Measurements from ENCODE around the gene COX7A1. TPM values are rescaled to one million over a fixed set of nuclear protein-coding genes. Genes with fewer than 3 reads are reported as not detected.
"Not testable (repeated sequence)": the region's sequence is repeated elsewhere in the genome, so short reads cannot be mapped to it uniquely, and the experiment has no call there.

Gene COX7A1
- total RNA-seq, 1 experiment from 2014 or later: not detected

DNA sequence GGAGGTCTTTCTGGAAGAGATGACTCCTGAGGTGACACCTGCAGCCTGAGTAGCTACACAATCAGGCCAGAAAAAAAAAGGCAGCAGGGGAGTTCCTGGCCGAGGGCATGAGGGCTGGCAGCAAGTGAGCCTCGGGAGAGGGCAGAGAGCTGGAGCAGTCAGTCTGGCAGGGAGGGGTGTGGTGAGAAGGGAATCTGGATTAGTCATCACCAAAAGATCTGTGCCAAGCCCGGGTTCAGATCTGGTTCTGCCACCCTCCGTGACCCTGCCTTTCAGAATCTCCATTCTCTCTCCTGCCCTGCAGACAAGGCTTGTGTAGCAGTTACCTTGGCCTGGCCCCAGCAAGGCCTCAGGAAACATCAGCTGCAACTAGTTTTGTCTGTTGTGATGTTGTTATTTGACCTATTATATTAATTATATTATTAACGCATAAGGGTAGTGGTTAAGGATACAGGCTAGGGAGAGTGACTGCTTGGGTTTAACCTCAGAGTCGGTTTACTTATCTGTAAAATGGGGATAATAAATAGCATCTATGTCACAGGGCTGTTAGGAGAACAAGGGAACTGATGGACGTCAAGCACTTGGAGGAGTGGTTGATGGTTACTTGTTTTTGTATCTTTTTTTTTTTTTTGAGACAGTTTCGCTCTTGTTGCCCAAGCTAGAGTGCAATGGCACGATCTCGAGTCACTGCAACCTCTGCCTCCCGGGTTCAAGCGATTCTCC is 15.1 kb downstream of the COX7A1 start:
- Histone ChIP-seq H3K9ac (ENCODE audit: extremely low read depth, insufficient read length, low read length) (no peak overlapping the region), H4K5ac (ENCODE audit: insufficient read length, low read depth, low read length) (no peak overlapping the region), H2BK20ac (ENCODE audit: low read depth, low read length, poor library complexity, severe bottlenecking) (no peak overlapping the region), H3K4me2 (ENCODE audit: insufficient read depth, insufficient read length, low read length) (no peak overlapping the region), H3K79me2 (ENCODE audit: insufficient read depth, low read length) (no peaks in the 10 kb centered on the region), H3K14ac (ENCODE audit: insufficient read depth, low read length) (no peak overlapping the region), H3K27me3 (ENCODE audit: insufficient read depth, low read length) (no peaks in the 10 kb centered on the region), H4K91ac (ENCODE audit: insufficient read length, low read depth, low read length) (no peak overlapping the region), H2BK5ac (ENCODE audit: insufficient read length, low read length) (no peak overlapping the region), H3K4me1 (ENCODE audit: insufficient read depth, low read length) (no peaks in the 10 kb centered on the region), H3K79me1 (ENCODE audit: insufficient read depth, low read depth, low read length, poor library complexity, severe bottlenecking) (no peaks in the 10 kb centered on the region), H3K18ac (ENCODE audit: insufficient read length, low read depth, low read length) (no peak overlapping the region), H2BK12ac (ENCODE audit: insufficient read length, low read depth, low read length) (no peak overlapping the region), H3K9me3 (ENCODE audit: control insufficient read depth, low read depth, low read length) (no peaks in the 10 kb centered on the region), H2BK15ac (ENCODE audit: low read depth, low read length) (no peak overlapping the region), H3K4ac (ENCODE audit: low read depth, low read length) (no peak overlapping the region), H3K27ac (ENCODE audit: insufficient read length, low read depth, low read length) (no peak overlapping the region), H3T11ph (ENCODE audit: low read length) (no peak overlapping the region), H2BK120ac (ENCODE audit: low read depth, low read length, poor library complexity, severe bottlenecking) (no peak overlapping the region), H2AFZ (ENCODE audit: low read length) (no peak overlapping the region), H4K8ac (replicated peaks; ENCODE audit: insufficient read length, low read depth, low read length) (no peak overlapping the region), H3K23ac (ENCODE audit: insufficient read length, low read depth, low read length) (no peak overlapping the region), H3K56ac (ENCODE audit: insufficient read length, low read depth, low read length) (no peak overlapping the region), H4K20me1 (ENCODE audit: control insufficient read depth, insufficient read depth, insufficient read length) (no peaks in the 10 kb centered on the region), H3K23me2 (ENCODE audit: insufficient read length, low read depth, low read length, poor library complexity, severe bottlenecking) (peaks cover 4% of the 10 kb centered on the region), H2AK5ac (ENCODE audit: insufficient read length, low read length) (no peak overlapping the region)
- Mint-ChIP-seq H3K9me3 (no peaks in the 10 kb centered on the region; a peak in 2 of 5 replicates), H3K27me3 (ENCODE audit: low read depth) (peaks cover 2% of the 10 kb centered on the region; the same call in 1 of the 2 replicates), H3K27ac (peak overlapping the region; percentile 25 to 90 (median 67); a peak in 5 of 7 replicates), H3K4me1 (peaks cover 15 to 19% of the 10 kb centered on the region in 2 experiments), H3K36me3 (ENCODE audit: insufficient read depth in 1 of 3, low read depth in 3 of 3) (peaks cover 4 to 12% (median 9%) of the 10 kb centered on the region in 3 experiments; a peak in 6 of 7 replicates), H3K4me3 (peak overlapping the region in 1 of 2 experiments; percentile 60; a peak in 1 of 5 replicates)
- TF ChIP-seq, protein P1, sequence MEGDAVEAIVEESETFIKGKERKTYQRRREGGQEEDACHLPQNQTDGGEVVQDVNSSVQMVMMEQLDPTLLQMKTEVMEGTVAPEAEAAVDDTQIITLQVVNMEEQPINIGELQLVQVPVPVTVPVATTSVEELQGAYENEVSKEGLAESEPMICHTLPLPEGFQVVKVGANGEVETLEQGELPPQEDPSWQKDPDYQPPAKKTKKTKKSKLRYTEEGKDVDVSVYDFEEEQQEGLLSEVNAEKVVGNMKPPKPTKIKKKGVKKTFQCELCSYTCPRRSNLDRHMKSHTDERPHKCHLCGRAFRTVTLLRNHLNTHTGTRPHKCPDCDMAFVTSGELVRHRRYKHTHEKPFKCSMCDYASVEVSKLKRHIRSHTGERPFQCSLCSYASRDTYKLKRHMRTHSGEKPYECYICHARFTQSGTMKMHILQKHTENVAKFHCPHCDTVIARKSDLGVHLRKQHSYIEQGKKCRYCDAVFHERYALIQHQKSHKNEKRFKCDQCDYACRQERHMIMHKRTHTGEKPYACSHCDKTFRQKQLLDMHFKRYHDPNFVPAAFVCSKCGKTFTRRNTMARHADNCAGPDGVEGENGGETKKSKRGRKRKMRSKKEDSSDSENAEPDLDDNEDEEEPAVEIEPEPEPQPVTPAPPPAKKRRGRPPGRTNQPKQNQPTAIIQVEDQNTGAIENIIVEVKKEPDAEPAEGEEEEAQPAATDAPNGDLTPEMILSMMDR (conservative IDR thresholded peaks at IDR 0.05): no peak
- no CpG with 5 or more reads among the region's 12 CpGs for WGBS (ENCODE audit: extremely low coverage, insufficient read length, low lambda C conversion rate)
- DNase-seq: no peak

DNA sequence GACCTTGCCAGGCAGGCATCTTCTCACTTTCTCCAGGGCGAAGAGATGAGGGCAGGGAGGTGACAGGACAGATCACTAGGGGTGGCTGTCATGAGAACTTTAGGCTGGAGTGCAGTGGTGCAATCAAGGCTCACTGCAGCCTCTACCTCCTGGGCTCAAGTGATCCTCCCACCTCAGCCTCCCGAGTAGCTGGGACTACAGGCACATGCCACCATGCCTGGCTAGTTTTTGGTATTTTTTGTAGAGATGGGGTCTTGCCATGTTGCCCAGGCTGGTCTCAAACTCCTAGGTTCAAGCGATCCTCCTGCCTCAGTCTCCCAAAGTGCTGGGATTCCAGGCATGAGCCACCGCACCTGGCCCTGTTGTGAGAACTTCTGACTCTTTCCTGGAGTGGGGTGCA is 17.4 kb downstream of the COX7A1 start:
- H2BK20ac ChIP-seq (ENCODE audit: low read depth, low read length, poor library complexity, severe bottlenecking); H3K9me3 Mint-ChIP-seq; H2AK5ac ChIP-seq (ENCODE audit: insufficient read length, low read length); H2BK5ac ChIP-seq (ENCODE audit: insufficient read length, low read length); H2BK15ac ChIP-seq (ENCODE audit: low read depth, low read length); H4K20me1 ChIP-seq (ENCODE audit: control insufficient read depth, insufficient read depth, insufficient read length); H2BK12ac ChIP-seq (ENCODE audit: insufficient read length, low read depth, low read length); H2BK120ac ChIP-seq (ENCODE audit: low read depth, low read length, poor library complexity, severe bottlenecking); H2AFZ ChIP-seq (ENCODE audit: low read length); H3T11ph ChIP-seq (ENCODE audit: low read length); H3K14ac ChIP-seq (ENCODE audit: insufficient read depth, low read length); H3K23ac ChIP-seq (ENCODE audit: insufficient read length, low read depth, low read length); H3K79me2 ChIP-seq (ENCODE audit: insufficient read depth, low read length); H3K27me3 ChIP-seq (ENCODE audit: insufficient read depth, low read length); H3K36me3 Mint-ChIP-seq (ENCODE audit: insufficient read depth in 1 of 3, low read depth in 3 of 3); H3K9ac ChIP-seq (ENCODE audit: extremely low read depth, insufficient read length, low read length); H3K27ac ChIP-seq (ENCODE audit: insufficient read length, low read depth, low read length); H4K8ac ChIP-seq (replicated peaks; ENCODE audit: insufficient read length, low read depth, low read length); H3K23me2 ChIP-seq (ENCODE audit: insufficient read length, low read depth, low read length, poor library complexity, severe bottlenecking); H3K4me3 Mint-ChIP-seq; H3K4me2 ChIP-seq (ENCODE audit: insufficient read depth, insufficient read length, low read length); H4K5ac ChIP-seq (ENCODE audit: insufficient read length, low read depth, low read length); DNase-seq; H4K91ac ChIP-seq (ENCODE audit: insufficient read length, low read depth, low read length); H3K56ac ChIP-seq (ENCODE audit: insufficient read length, low read depth, low read length); H3K79me1 ChIP-seq (ENCODE audit: insufficient read depth, low read depth, low read length, poor library complexity, severe bottlenecking); H3K4ac ChIP-seq (ENCODE audit: low read depth, low read length); H3K18ac ChIP-seq (ENCODE audit: insufficient read length, low read depth, low read length); H3K27me3 Mint-ChIP-seq (ENCODE audit: low read depth); H3K4me1 ChIP-seq (ENCODE audit: insufficient read depth, low read length); H3K9me3 ChIP-seq (ENCODE audit: control insufficient read depth, low read depth, low read length): not testable (repeated sequence)
- Mint-ChIP-seq H3K27ac (peak overlapping the region in 1 of 3 experiments; percentile 76; a peak in 1 of 7 replicates), H3K4me1 (peaks cover 10 to 15% of the 10 kb centered on the region in 2 experiments)
- no CpG with 5 or more reads among the region's 4 CpGs for WGBS (ENCODE audit: extremely low coverage, insufficient read length, low lambda C conversion rate)
